ENCODE results near the gene FAM193B. TPM values are rescaled to one million over a fixed set of nuclear protein-coding genes. Genes with fewer than 3 reads are reported as not detected.

Gene FAM193B
- polyA plus RNA-seq, 1 of the 3 experiments (the other 2 are of a cell fraction), result 48.1 TPM

GRCh38 chr5:177495243-177496060 lies 58.9 kb downstream of the FAM193B start:
- Histone ChIP-seq H3K79me2 (ENCODE audit: insufficient read depth) (peaks cover 61% of the 10 kb centered on the region), H3K27me3 (ENCODE audit: insufficient read depth) (no peaks in the 10 kb centered on the region), H3K4me1 (ENCODE audit: control insufficient read depth in 1 of 2, insufficient read depth in 2 of 2, low read depth in 1 of 2, low read length in 1 of 2) (peaks cover 33 to 51% of the 10 kb centered on the region in 2 experiments; a peak in 3 of 4 replicates), H3K36me3 (replicated peaks in 1 of 2; ENCODE audit: control insufficient read depth in 1 of 2, insufficient read depth in 2 of 2, low read length in 1 of 2) (peaks cover 26 to 28% of the 10 kb centered on the region in 2 experiments), H3F3A (replicated peaks; ENCODE audit: insufficient read depth) (peaks cover 23% of the 10 kb centered on the region), H3K9me3 (no peaks in the 10 kb centered on the region), H4K20me1 (ENCODE audit: insufficient read depth) (peaks cover 54% of the 10 kb centered on the region), H3K9ac (peak overlapping the region; percentile 93; the same call in 1 of the 2 replicates), H3K4me2 (peak overlapping the region; percentile 94), H2AFZ (ENCODE audit: low read depth) (no peak overlapping the region), H3K27ac (ENCODE audit: low read depth in 2 of 2, low read length in 1 of 2) (peak overlapping the region; percentile 80 to 94), H3K4me3 (ENCODE audit: low read depth in 2 of 2, low read length in 1 of 2) (peak overlapping the region; percentile 83 to 94), H3K9me2 (no peaks in the 10 kb centered on the region)
- peak; percentile 48 for DNase-seq
- CTCF ChIA-PET, result interaction anchor here (1.1 to 15.9 kb wide), 13 partner anchors 8 to 186 kb away, joined by 3 to 228 read pairs (median 6); partner anchors contain the start of genes DBN1 and PRR7
- 63% methylated on average over 8 of the region's 14 CpGs for WGBS (ENCODE audit: low lambda C conversion rate)
- POLR2A ChIA-PET, result interaction anchor here (1.0 to 6.7 kb wide), 4 partner anchors 17 to 40 kb away, joined by 4 to 43 read pairs (median 23); partner anchors contain the start of gene DDX41
- TF ChIP-seq SMC3 (IDR thresholded peaks at IDR 0.05; ENCODE audit: low read depth, low read length) (no peak), CTCF (IDR thresholded peaks at IDR 0.05) (peak; percentile 12; the same call in 1 of the 2 replicates), TEAD4 (IDR thresholded peaks at IDR 0.05; ENCODE audit: borderline replicate concordance, insufficient read depth) (no peak), POLR2AphosphoS5 (IDR thresholded peaks at IDR 0.05; ENCODE audit: low read depth, low read length) (peak; percentile 57; the same call in 1 of the 2 replicates)

- H2AFZ ChIP-seq (ENCODE audit: low read depth), result no peak overlapping the region
- H3K4me2 ChIP-seq, result peak overlapping the region; percentile 94
- peak overlapping the region; percentile 66; the same call in 1 of the 2 replicates for H3K9ac ChIP-seq
- H3K79me2 ChIP-seq (ENCODE audit: insufficient read depth), result peaks cover 70% of the 10 kb centered on the region
- H3K27me3 ChIP-seq (ENCODE audit: insufficient read depth), result no peaks in the 10 kb centered on the region
- no peaks in the 10 kb centered on the region for H3K9me3 ChIP-seq
- POLR2A ChIA-PET, result interaction anchor here (0.7 to 6.7 kb wide), 5 partner anchors 16 to 24 kb away, joined by 3 to 43 read pairs (median 7); partner anchors contain the start of gene DDX41
- peak overlapping the region; percentile 83 to 94 for H3K4me3 ChIP-seq (ENCODE audit: low read depth in 2 of 2, low read length in 1 of 2)
- H4K20me1 ChIP-seq (ENCODE audit: insufficient read depth), result peaks cover 63% of the 10 kb centered on the region
- H3F3A ChIP-seq (replicated peaks; ENCODE audit: insufficient read depth), result peaks cover 20% of the 10 kb centered on the region
- H3K36me3 ChIP-seq (replicated peaks in 1 of 2; ENCODE audit: control insufficient read depth in 1 of 2, insufficient read depth in 2 of 2, low read length in 1 of 2), result peaks cover 26 to 36% of the 10 kb centered on the region in 2 experiments
- H3K9me2 ChIP-seq, result no peaks in the 10 kb centered on the region
- CTCF ChIA-PET, result interaction anchor here (1.1 to 15.9 kb wide), 12 partner anchors 9 to 116 kb away, joined by 4 to 228 read pairs (median 12); partner anchors contain the start of genes DBN1 and PRR7
- peak; percentile 88 for DNase-seq
- peak overlapping the region; percentile 80 to 94 for H3K27ac ChIP-seq (ENCODE audit: low read depth in 2 of 2, low read length in 1 of 2)
- peaks cover 33 to 49% of the 10 kb centered on the region in 2 experiments; a peak in 3 of 4 replicates for H3K4me1 ChIP-seq (ENCODE audit: control insufficient read depth in 1 of 2, insufficient read depth in 2 of 2, low read depth in 1 of 2, low read length in 1 of 2)
- WGBS (ENCODE audit: low lambda C conversion rate), result 4% methylated on average over 5 of the region's 11 CpGs
- TF ChIP-seq FOXJ3 (CRISPR knock-in tag; IDR thresholded peaks at IDR 0.05) (no peak), USF1 (IDR thresholded peaks at IDR 0.05; ENCODE audit: borderline replicate concordance, low read depth) (no peak), ZBTB33 (IDR thresholded peaks at IDR 0.05; ENCODE audit: borderline replicate concordance, low read depth) (0 out of 2 replicates have a peak, but pooled peaks have one; percentile 1), PBX3 (IDR thresholded peaks at IDR 0.05) (0 out of 2 replicates have a peak, but pooled peaks have one; percentile 23), JUND (IDR thresholded peaks at IDR 0.05) (peak; percentile 71), TEAD4 (IDR thresholded peaks at IDR 0.05; ENCODE audit: borderline replicate concordance, insufficient read depth) (no peak), CTCF (IDR thresholded peaks at IDR 0.05) (peak; percentile 57), CHD2 (IDR thresholded peaks at IDR 0.05; ENCODE audit: low read length, partially characterized antibody) (peak; percentile 59), RXRA (IDR thresholded peaks at IDR 0.05; ENCODE audit: borderline replicate concordance, low read depth) (peak; percentile 80; the same call in 1 of the 2 replicates), RFX5 (IDR thresholded peaks at IDR 0.05; ENCODE audit: low read length) (no peak), NFIC (IDR thresholded peaks at IDR 0.05; ENCODE audit: borderline replicate concordance) (peak; percentile 91)
Measured at GRCh38 chr5:177494346-177495195, 59.8 kb downstream of the FAM193B start.
